ENCODE results near the gene DCUN1D2. TPM values are rescaled to one million over a fixed set of nuclear protein-coding genes. Genes with fewer than 3 reads are reported as not detected.

The DCUN1D2 gene
- total RNA-seq, 4 donors from 2014 or later: 13.6 to 32.5 (median 24.5) TPM

DNA sequence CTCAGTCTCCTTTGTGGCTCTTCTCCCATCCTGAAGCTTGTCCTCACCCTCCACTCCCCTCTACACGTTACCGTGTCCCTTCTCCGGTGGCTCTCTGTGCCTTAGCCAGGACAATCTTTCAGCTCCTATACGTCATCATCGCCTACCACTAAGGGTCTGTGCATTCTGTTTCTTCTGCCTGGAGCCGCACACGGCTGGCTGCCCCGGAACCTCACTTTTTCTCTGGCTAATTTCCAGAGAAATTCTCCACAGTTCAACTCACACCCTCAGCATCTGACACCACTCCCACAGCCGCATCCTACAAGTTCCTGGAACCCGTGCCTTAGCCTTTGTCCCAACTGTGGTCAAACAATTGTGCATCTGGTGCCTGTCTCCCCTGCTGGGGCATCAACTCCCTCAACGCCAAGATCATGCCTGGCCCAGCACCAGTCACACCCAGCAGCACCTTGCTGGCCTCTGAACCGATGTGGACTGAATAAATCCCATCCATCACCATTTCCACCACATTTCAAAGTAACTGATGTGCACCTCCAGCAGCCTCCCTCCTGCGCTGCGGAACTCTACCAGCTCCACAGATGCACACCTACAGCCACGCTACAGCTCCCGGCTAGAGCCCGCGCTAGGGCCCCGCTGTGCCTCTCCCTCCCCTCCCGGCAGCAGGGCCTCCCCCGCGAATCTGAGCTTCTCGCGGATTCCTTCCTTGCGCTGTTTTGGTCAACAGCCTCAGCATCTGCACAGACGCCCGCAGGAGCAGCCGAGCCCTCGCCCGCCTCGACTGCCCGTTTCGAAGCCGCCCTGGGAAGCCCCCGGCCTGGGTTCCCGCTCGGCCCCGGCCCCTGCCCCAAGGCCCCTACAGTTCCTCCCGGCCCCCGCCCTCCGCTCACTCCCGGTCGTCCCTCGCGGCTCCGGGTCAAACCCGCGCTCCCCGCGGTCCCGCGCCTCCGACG, 689 bp downstream of the DCUN1D2 start:
- intact Hi-C loops (cut with DNase I): loop anchor here (10.0 kb wide), 1 partner anchor 335 kb away; the partner anchor contains the start of gene PROZ
- H3K36me3 ChIP-seq: peaks cover 0 to 4% (median 0%) of the 10 kb centered on the region in 4 donors
- 6% methylated on average over 43 of the region's 54 CpGs for WGBS
- no peaks in the 10 kb centered on the region for H3K27me3 ChIP-seq
- TF ChIP-seq, protein P1, sequence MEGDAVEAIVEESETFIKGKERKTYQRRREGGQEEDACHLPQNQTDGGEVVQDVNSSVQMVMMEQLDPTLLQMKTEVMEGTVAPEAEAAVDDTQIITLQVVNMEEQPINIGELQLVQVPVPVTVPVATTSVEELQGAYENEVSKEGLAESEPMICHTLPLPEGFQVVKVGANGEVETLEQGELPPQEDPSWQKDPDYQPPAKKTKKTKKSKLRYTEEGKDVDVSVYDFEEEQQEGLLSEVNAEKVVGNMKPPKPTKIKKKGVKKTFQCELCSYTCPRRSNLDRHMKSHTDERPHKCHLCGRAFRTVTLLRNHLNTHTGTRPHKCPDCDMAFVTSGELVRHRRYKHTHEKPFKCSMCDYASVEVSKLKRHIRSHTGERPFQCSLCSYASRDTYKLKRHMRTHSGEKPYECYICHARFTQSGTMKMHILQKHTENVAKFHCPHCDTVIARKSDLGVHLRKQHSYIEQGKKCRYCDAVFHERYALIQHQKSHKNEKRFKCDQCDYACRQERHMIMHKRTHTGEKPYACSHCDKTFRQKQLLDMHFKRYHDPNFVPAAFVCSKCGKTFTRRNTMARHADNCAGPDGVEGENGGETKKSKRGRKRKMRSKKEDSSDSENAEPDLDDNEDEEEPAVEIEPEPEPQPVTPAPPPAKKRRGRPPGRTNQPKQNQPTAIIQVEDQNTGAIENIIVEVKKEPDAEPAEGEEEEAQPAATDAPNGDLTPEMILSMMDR (IDR thresholded peaks at IDR 0.05): no peak
- TF ChIP-seq EP300 (IDR thresholded peaks at IDR 0.05): no peak
- TF ChIP-seq POLR2AphosphoS5 (IDR thresholded peaks at IDR 0.05): no peak
- no peak for TF ChIP-seq POLR2A (IDR thresholded peaks at IDR 0.05; ENCODE audit: low read depth)
- peak overlapping the region; percentile 91 to 94 (median 92) for H3K27ac ChIP-seq (replicated peaks in 1 of 4)
- peaks cover 54 to 84% (median 73%) of the 10 kb centered on the region in 4 donors for H3K4me1 ChIP-seq
- no peaks in the 10 kb centered on the region for H3K9me3 ChIP-seq
- peak overlapping the region; percentile 79 to 94 (median 92) for H3K4me3 ChIP-seq
- DNase-seq (ENCODE audit: extremely low spot score): peak; percentile 88

DNA sequence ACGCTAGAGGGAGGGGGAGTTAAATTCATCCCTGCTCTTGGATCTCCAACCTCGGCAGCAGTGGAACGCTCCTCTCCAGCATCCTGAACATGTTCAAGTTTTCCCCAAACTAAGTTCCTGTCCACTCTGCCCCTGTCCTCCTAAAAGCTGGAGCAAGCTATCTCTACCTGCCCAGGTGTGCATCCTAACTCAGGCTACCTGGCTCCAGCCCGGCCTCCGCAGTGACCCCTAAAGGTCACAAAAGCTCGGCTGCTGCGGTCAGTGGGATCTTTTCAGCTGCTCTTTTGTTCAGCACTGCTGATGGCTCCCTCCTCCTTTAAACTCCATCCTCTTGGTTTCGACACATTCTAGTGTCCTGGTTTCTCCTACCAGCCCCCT, 1.4 kb downstream of the DCUN1D2 start:
- H3K36me3 ChIP-seq: no peaks in the 10 kb centered on the region
- H3K27ac ChIP-seq (replicated peaks in 1 of 4): peak overlapping the region; percentile 91 to 94 (median 92)
- intact Hi-C loops (cut with DNase I): loop anchor here (10.0 kb wide), 1 partner anchor 334 kb away; the partner anchor contains the start of gene PROZ
- WGBS: 47% methylated on average over 8 of the region's 8 CpGs
- H3K27me3 ChIP-seq: no peaks in the 10 kb centered on the region
- TF ChIP-seq EP300 (IDR thresholded peaks at IDR 0.05) (no peak), POLR2AphosphoS5 (IDR thresholded peaks at IDR 0.05) (no peak), POLR2A (IDR thresholded peaks at IDR 0.05; ENCODE audit: low read depth) (no peak)
- TF ChIP-seq, protein P1 (IDR thresholded peaks at IDR 0.05): no peak
- H3K4me1 ChIP-seq: peaks cover 57 to 83% (median 70%) of the 10 kb centered on the region in 4 donors
- no peaks in the 10 kb centered on the region for H3K9me3 ChIP-seq
- H3K4me3 ChIP-seq: peak overlapping the region; percentile 79 to 94 (median 92)
- DNase-seq (ENCODE audit: extremely low spot score): peak; percentile 31

DNA sequence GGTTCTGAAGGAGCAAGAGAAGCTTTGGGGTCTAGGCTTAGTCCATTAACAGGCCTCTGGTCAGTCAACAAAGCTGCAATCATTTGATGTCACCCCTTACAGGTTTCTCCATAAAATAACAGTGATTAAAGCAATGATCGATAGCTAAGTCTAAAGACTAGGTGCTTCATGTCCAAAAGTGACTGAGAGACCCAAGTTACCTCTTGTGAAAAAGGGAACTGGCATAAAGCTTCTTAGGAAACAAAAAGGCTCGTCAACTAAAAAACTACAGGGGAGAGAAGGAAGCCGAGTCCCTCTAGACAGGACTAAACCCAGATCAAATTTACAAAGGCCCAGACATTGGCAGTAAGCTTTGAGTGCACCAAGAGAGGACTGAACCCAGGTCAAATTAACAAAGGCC, 2.2 kb downstream of the DCUN1D2 start:
- peak; percentile 29 for DNase-seq (ENCODE audit: extremely low spot score)
- Histone ChIP-seq H3K4me1 (peaks cover 50 to 83% (median 65%) of the 10 kb centered on the region in 4 donors), H3K9me3 (no peaks in the 10 kb centered on the region), H3K27me3 (no peaks in the 10 kb centered on the region), H3K27ac (replicated peaks in 1 of 4) (no peak overlapping the region), H3K4me3 (no peak overlapping the region), H3K36me3 (peaks cover 0 to 6% (median 2%) of the 10 kb centered on the region in 4 donors)
- intact Hi-C loops (cut with DNase I): loop anchor here (10.0 kb wide), 1 partner anchor 333 kb away; the partner anchor contains the start of gene PROZ
- TF ChIP-seq, protein P1 (IDR thresholded peaks at IDR 0.05): no peak
- TF ChIP-seq EP300 (IDR thresholded peaks at IDR 0.05) (no peak), POLR2AphosphoS5 (IDR thresholded peaks at IDR 0.05) (no peak), POLR2A (IDR thresholded peaks at IDR 0.05; ENCODE audit: low read depth) (no peak)
- 86% methylated on average over 3 of the region's 3 CpGs for WGBS

DNA sequence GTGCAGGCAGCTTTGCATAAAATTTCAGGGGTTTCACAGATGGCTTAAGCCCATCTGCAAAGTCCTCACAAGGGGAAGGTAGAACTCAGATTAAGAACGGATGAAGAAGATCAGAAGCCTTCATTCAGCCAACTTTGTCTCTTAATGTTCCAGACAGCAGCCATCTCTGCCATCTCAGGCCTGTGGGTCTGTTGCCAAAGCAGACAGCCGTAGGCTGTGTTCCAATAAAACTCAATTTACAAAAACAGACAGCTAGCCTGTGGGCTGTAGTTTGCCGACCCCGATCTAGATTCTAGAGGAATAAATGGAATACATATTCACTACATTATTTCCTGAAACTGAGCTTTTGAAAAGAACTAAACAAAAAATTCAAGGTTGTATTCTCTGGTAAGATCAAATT, 3.8 kb downstream of the DCUN1D2 start:
- Histone ChIP-seq H3K4me1 (peaks cover 38 to 75% (median 63%) of the 10 kb centered on the region in 4 donors), H3K27ac (replicated peaks in 1 of 4) (no peak overlapping the region), H3K36me3 (peaks cover 0 to 6% (median 3%) of the 10 kb centered on the region in 4 donors), H3K9me3 (no peaks in the 10 kb centered on the region), H3K4me3 (no peak overlapping the region), H3K27me3 (no peaks in the 10 kb centered on the region)
- WGBS: 37% methylated on average over 4 of the region's 4 CpGs
- intact Hi-C loops (cut with DNase I): loop anchor here (10.0 kb wide), 1 partner anchor 332 kb away; the partner anchor contains the start of gene PROZ
- DNase-seq (ENCODE audit: extremely low spot score): peak; percentile 21
- no peak for TF ChIP-seq POLR2A (IDR thresholded peaks at IDR 0.05; ENCODE audit: low read depth)
- no peak for TF ChIP-seq EP300 (IDR thresholded peaks at IDR 0.05)
- TF ChIP-seq POLR2AphosphoS5 (IDR thresholded peaks at IDR 0.05): no peak
- TF ChIP-seq, protein P1 (IDR thresholded peaks at IDR 0.05): no peak

Measured in esophagus muscularis mucosa (tissue), 4 donors.